COLO829 (cell line): ENCODE data around the gene GABRP.
"Not testable (repeated sequence)": the region's sequence is repeated elsewhere in the genome, so short reads cannot be mapped to it uniquely, and the experiment has no call there.

Experiments used
- DNase-seq: peaks from one replicate; pipeline ENCODE4 v3.0.0; 2012; ENCODE audit warnings: low spot score

The GABRP gene

GRCh38 chr5:170755679-170756456, 27.7 kb upstream of the GABRP start:
- DNase-seq = no peak

- DNase-seq = no peak
Measured at GRCh38 chr5:170756691-170757090, 26.8 kb upstream of the GABRP start.

DNA sequence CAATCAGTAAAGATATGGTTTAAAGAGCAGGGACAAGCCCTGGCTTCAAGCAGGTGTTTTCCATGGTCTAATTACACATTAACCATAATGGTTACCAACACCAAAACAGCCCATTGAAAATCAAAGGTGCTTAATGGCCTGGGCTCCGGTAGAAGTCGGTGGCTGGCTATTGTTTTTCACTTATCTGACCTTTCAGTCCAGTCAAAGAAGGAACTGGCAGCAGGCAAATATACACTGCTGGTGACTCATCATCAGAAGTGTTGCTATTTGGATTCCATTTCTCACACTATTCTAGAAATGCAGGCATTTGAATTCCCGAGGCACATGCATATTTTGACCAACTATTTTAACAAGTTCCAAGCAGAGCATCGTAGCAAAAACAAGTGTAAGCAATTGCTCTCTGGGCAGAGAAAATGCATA, 26.3 kb upstream of the GABRP start:
- peak; percentile 20 for DNase-seq

DNA sequence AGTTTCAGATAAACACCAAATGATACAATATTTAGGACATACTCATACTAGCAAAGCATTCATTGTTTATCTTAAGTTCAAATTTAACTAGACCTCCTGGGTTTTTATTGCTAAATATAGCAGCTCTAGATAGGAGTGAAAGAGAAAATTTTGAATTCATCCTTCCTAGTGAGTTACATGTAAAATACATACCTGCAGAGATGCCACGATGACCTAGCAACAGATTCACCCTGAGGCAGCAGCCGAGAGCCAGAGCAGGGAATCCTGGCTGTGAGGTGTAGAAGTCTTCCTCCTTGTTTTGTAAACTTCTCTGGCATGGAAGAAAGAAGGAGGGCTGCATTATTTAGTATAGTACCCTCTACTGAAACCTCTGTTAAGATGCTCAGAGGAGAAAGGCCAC, 25.9 kb upstream of the GABRP start:
- DNase-seq = no peak

GRCh38 chr5:170758481-170758880, 25.0 kb upstream of the GABRP start:
- no peak for DNase-seq

DNA sequence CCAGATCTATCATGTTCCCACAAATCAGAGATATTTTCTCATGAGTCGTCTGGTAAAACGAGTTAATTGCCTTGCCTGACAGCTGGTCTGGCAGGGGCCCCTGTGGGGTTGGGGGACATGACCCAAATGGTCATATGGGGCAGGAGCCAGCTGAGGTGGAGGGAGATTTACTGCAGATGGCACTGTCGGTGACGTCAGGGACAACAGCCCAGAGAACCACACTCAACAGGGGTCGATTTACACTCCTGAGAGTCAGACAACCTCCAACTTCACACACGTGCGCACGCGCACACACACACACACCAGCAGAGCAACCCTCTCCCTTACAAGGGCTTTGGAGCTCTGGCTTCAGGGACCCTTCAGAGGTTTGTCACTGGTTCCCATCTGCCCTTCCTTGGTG, 23.4 kb upstream of the GABRP start:
- DNase-seq = no peak

GRCh38 chr5:170761048-170761707, 22.3 kb upstream of the GABRP start:
- no peak for DNase-seq

DNA sequence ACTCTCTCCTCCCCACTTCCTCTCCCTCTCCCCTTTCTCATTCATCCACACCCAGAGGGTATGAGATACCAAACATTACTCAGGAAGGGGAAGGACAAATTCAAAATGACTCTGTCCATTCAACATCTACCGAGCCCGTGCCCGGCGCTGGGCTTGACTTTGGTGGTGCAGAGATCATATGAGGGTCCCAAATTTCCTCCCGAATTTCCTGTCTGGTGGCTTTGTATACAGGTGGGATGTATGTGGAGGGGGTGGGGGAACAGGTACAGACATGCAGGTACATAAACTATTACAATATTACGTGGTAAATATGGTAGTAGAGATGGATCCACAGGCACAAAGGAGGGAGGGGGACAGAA, 21.8 kb upstream of the GABRP start:
- no peak for DNase-seq

- not testable (repeated sequence) for DNase-seq
Measured at GRCh38 chr5:170762298-170762697, 21.2 kb upstream of the GABRP start.

DNA sequence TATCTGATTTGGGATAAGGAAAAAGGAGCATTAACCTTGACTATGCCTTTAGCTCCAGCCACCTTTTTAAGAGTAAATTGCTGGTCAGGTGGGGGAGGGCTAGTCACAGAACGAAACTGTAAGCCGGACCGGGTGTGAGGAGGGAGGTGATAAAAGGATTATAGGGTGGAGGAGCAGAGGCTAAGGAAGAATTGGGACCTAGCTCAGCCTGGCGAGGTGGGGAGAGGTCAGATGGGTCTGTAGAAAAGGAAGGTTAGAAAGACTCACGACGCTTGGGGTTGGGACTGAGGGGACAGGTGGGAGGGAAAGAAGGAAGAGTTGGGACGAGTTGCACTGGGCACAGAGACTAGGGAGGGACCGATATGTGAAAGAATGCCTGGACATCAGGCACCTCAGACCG, 17.7 kb upstream of the GABRP start:
- not testable (repeated sequence) for DNase-seq

- no peak for DNase-seq
Measured at GRCh38 chr5:170769246-170769645, 14.3 kb upstream of the GABRP start.

DNA sequence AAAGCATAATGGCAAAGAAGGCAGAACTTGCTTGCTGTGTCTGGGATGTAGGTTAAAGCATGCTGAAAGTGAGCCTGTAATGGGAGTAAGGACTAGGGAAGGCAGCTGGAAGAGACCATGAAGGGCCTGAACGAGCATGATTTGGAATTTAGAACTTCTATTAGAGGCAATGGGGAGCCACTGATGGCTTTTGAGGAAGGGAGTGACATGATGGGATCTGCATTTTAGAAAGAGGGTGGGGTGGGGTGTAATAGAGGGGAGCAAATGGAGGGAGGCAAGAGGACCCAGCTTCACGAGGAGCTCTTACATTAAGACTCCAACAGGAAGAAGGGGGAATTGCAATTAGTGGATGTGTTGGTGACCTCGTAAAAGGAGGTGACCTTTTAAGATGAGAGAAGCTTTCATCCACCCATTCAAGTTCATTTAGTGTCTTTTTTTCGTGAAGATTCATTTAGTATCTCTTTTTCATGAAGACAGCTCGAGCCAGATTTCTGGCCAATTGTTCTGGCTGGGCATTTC, 13.6 kb upstream of the GABRP start:
- DNase-seq = no peak

DNA sequence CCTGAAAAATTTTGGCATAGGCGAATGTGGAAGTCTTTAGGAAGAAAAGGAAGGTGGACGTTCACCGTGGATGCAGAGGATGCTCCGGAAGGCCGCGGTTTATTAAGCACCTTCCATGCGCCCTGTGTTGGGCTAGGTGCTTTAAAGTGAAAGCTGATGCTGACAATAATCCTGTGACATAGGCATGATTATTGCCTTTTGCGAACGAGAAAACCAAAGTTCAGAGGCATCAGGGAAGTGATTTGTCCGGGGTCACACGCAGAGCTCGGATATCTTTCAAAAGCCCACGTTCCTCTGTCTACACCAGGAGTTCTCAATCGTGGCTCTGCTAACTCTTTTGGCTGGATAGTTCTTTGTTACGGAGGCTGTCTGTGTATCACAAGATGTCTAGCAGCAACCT, 12.0 kb upstream of the GABRP start:
- no peak for DNase-seq

- DNase-seq = no peak
Measured at GRCh38 chr5:170773024-170773985, 10.2 kb upstream of the GABRP start.

GRCh38 chr5:170774831-170775230, 8.7 kb upstream of the GABRP start:
- no peak for DNase-seq

GRCh38 chr5:170781946-170782345, 1.6 kb upstream of the GABRP start:
- no peak for DNase-seq

DNA sequence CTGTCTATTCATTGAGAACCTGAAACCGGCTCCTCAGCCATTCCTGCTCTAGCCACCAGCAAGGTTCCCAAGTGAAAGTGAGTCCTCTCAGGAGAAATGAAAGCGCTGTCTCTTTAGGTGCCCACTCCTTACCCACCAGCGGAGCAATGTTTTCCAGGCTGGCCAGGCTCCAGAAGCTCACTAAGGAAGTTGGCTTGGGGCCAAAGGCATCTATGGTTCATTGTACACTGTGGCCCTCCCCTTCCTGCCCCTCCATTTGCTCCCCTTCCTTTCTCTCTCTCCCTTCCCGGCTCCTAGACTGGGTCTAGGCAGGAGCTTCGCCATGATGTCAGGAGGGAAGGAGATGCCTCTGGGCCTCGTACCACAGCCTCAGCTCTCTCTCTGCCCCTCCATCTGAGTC, 1.1 kb upstream of the GABRP start:
- peak; percentile 19 for DNase-seq

- no peak for DNase-seq
Measured at GRCh38 chr5:170785416-170785815, 1.9 kb downstream of the GABRP start.

DNA sequence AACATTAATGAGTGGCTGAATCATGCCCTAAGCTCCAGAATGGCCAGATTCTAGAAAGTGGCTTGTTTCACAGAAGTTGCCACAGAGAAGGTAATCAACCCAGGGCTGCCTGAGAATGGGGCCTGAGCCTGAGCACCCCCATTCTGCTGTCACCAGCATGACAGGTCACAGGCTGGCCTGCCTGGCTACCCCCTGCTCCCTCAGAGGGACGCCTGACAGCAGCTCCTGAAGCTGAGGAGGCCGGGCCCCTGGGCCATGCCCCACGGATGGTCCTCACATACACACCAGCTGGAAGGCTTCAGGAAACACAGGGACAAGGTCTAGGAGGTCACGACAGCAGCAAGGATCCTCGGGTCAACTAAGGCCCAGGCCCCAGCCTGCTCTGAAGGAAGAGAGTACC, 3.7 kb downstream of the GABRP start:
- no peak for DNase-seq

DNA sequence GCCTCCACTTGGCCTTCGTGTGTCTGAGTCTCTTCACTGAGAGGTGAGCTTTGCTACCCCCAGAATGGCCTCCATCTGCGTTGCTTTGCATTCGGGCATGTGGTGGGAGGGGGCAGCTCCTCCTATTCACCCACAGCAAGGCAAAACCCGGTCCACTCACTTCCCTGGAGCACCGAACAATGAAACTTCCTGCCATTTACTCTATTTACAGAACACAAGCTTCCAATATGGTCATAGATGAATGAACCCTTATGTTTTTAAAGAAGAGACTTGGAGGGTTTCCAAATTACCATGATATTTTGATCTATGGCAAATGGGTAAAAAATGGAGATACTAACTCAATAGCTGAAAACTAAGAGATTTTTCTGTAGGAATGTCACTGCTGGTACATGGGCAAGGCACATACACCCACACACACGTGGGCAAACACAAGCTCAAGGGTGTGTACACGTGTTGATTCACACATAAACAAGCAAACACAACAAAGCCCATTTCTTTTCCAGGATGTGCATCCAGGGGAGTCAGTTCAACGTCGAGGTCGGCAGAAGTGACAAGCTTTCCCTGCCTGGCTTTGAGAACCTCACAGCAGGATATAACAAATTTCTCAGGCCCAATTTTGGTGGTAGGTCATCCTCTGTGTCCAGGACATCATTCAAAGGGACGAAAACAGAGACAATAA, 5.2 kb downstream of the GABRP start:
- peak; percentile 2 for DNase-seq

DNA sequence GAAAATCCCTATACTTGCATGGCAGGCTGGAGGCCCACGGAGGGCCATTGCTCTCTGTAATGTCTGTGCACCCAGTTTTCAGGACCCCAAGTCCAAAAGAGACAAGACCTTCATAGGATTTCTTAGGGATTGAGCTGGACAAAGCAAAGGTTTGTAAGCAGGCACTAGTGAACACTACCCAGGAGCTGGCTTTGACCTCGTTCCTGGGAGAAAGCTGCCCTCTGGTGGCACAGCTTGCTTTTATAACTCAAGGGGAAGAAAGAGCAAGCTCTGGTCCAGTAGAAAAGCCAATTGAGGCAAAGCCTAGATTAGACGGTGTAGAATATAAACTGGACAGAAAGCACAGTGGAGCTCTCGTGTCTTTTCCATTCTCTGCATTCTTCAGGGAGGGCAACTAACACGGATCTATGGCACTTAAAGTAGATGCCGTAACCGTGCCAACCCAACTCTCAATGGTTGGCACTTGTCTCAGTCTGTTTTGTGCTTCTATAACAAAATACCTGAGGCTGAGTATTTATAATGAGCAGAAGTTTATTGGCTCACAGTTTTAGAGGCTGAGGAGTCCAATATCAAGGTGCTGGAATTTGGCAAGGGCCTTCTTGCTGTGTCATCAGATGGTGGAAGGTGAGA, 7.9 kb downstream of the GABRP start:
- peak; percentile 60 for DNase-seq
